Neural cell (in vitro differentiated cells): ENCODE results near the gene MAP4K4. TPM values are rescaled to one million over a fixed set of nuclear protein-coding genes. Genes with fewer than 3 reads are reported as not detected.

Source experiments
- H2AFZ ChIP-seq: fragments of 200-600, 300-800 bp; sonication (generic), shearing (Covaris generic); 2 replicates; pipeline ENCODE4 v1.6.0; 2014; ENCODE audit warnings: low read depth, mild to moderate bottlenecking, antibody characterized with exemption, low read length, moderate library complexity
- H3F3A ChIP-seq: fragments of 200-600 bp; shearing (Covaris generic); 2 replicates; pipeline ENCODE4 v1.6.1; 2016; ENCODE audit warnings: mild to moderate bottlenecking, moderate library complexity, mixed read lengths, antibody characterized with exemption, low read length; ENCODE audit not compliant: insufficient read depth, poor library complexity, severe bottlenecking
- H3K27ac ChIP-seq: fragments of 200-600, 300-800 bp; sonication (generic), shearing (Covaris generic); 2 replicates; pipeline ENCODE4 v1.5.1; 2014; ENCODE audit warnings: mild to moderate bottlenecking, low read length, moderate library complexity
- H3K27me3 ChIP-seq: fragments of 300-800, 200-600 bp; sonication (generic), shearing (Covaris generic); 2 replicates; pipeline ENCODE4 v1.6.0; 2014; ENCODE audit warnings: mild to moderate bottlenecking, low read depth, low read length, moderate library complexity; ENCODE audit not compliant: insufficient read depth
- H3K36me3 ChIP-seq: fragments of 300-800, 200-600 bp; sonication (generic), shearing (Covaris generic); 2 replicates; pipeline ENCODE4 v1.5.1; 2014; ENCODE audit warnings: mild to moderate bottlenecking, antibody characterized with exemption, low read length, moderate library complexity; ENCODE audit not compliant: insufficient read depth
- H3K4me2 ChIP-seq: fragments of 300-800, 200-600 bp; sonication (generic), shearing (Covaris generic); 2 replicates; pipeline ENCODE4 v1.6.0; 2014; ENCODE audit warnings: mild to moderate bottlenecking, low read length
- H3K4me3 ChIP-seq: fragments of 300-800, 200-600 bp; sonication (generic), shearing (Covaris generic); 2 replicates; pipeline ENCODE4 v1.5.1; 2014; ENCODE audit warnings: mild to moderate bottlenecking, low read length, moderate library complexity
- H3K79me2 ChIP-seq: fragments of 200-600 bp; shearing (Covaris generic); replicated peaks from 2 replicates; pipeline ENCODE4 v1.6.0; 2014; ENCODE audit warnings: mild to moderate bottlenecking, low read length, moderate library complexity; ENCODE audit not compliant: insufficient read depth
- H3K9ac ChIP-seq: fragments of 300-800, 200-600 bp; sonication (generic), shearing (Covaris generic); 2 replicates; pipeline ENCODE4 v1.6.1; 2016; ENCODE audit warnings: mild to moderate bottlenecking, low read length, mixed read lengths
- H3K9me2 ChIP-seq: fragments of 200-600 bp; shearing (Covaris generic); 2 replicates; pipeline ENCODE4 v1.6.1; 2016; ENCODE audit warnings: mild to moderate bottlenecking, low read length, mixed read lengths; ENCODE audit not compliant: insufficient read depth
- H3K9me3 ChIP-seq: fragments of 200-600, 300-800 bp; sonication (generic), shearing (Covaris generic); 2 replicates; pipeline ENCODE4 v1.6.1; 2016; ENCODE audit warnings: mild to moderate bottlenecking, mixed run types, low read length, moderate library complexity, mixed read lengths
- H4K20me1 ChIP-seq: fragments of 200-600 bp; shearing (Covaris generic); 2 replicates; pipeline ENCODE4 v1.6.1; 2016; ENCODE audit warnings: mild to moderate bottlenecking, mixed run types; ENCODE audit not compliant: insufficient read depth
- EP300 ChIP-seq: fragments of 450-650 bp; conservative IDR thresholded peaks from 2 replicates; pipeline ENCODE4 v1.6.1; 2014; ENCODE audit warnings: antibody characterized with exemption, mild to moderate bottlenecking, moderate library complexity; ENCODE audit not compliant: poor library complexity, severe bottlenecking
- EZH2 ChIP-seq: fragments of 200-600, 300-800 bp; shearing (Covaris generic), sonication (generic); IDR thresholded peaks from 2 replicates; pipeline ENCODE4 v1.6.1; 2014; ENCODE audit warnings: antibody characterized with exemption, low read length, borderline replicate concordance, mild to moderate bottlenecking; ENCODE audit not compliant: insufficient read depth, poor library complexity, severe bottlenecking
- MXI1 ChIP-seq: fragments of 450-650 bp; conservative IDR thresholded peaks from 2 replicates; pipeline ENCODE4 v1.6.1; 2014; ENCODE audit warnings: antibody characterized with exemption, mild to moderate bottlenecking; ENCODE audit not compliant: poor library complexity, severe bottlenecking
- POLR2AphosphoS5 ChIP-seq: IDR thresholded peaks from 2 replicates; pipeline ENCODE4 v1.6.1; 2012
- RAD21 ChIP-seq: fragments of 450-650 bp; conservative IDR thresholded peaks from 2 replicates; pipeline ENCODE4 v1.6.1; 2014; ENCODE audit warnings: antibody characterized with exemption, mild to moderate bottlenecking, moderate library complexity
- SMC3 ChIP-seq: fragments of 450-650 bp; conservative IDR thresholded peaks from 2 replicates; pipeline ENCODE4 v1.6.1; 2014; ENCODE audit warnings: antibody characterized with exemption, mild to moderate bottlenecking, moderate library complexity; ENCODE audit not compliant: poor library complexity
- TAF1 ChIP-seq: IDR thresholded peaks from 2 replicates; pipeline ENCODE4 v1.6.1; 2012; ENCODE audit warnings: low read depth
- polyA plus RNA-seq: library from polyadenylated mRNA; depleted of rRNA; stranded (reverse); fragments of >200 nt; gene quantifications from 2 replicates; pipeline ENCODE4 v1.2.3, GENCODE V29; 2014
- TF ChIP-seq, protein P1 (sequence below): IDR thresholded peaks from 2 replicates; pipeline ENCODE4 v1.6.1; 2012; ENCODE audit warnings: borderline replicate concordance
- TF ChIP-seq, protein P2 (sequence below): fragments of 450-650 bp; IDR thresholded peaks from 2 replicates; pipeline ENCODE4 v1.5.1; 2014; ENCODE audit warnings: antibody characterized with exemption, mild to moderate bottlenecking, moderate library complexity; ENCODE audit not compliant: poor library complexity, severe bottlenecking

The MAP4K4 gene
- polyA plus RNA-seq, 1 donor from 2014 or later, result 125 TPM

DNA sequence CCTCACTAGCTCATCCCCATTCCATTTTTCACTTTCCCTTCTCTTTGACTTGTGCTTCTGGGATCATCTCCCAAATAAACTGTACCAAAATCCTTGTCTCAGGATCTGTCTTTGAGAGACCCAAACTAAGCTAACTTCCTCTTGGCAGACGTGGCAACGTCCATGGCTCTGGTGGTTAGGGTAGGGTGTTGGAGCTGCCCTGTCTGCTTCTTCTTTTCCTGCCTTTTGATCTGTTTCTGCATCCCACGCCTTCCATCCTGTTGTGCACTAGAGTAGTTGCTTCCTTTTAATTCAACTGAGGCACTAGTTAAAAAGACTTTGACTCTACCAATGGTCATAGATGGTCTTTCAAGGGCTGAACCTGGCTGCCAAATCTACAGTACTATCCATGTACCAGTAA, 5.5 kb upstream of the MAP4K4 start:
- Histone ChIP-seq H3K9ac (no peak overlapping the region), H3K27me3 (no peaks in the 10 kb centered on the region), H2AFZ (no peak overlapping the region), H3K4me3 (no peak overlapping the region), H3K27ac (no peak overlapping the region), H3K36me3 (no peaks in the 10 kb centered on the region), H3K9me3 (no peaks in the 10 kb centered on the region), H3K9me2 (no peaks in the 10 kb centered on the region), H3F3A (no peaks in the 10 kb centered on the region), H3K79me2 (no peaks in the 10 kb centered on the region), H4K20me1 (no peaks in the 10 kb centered on the region), H3K4me2 (no peak overlapping the region)
- TF ChIP-seq POLR2AphosphoS5, result no peak
- no peak for TF ChIP-seq EZH2
- TF ChIP-seq TAF1, result no peak
- TF ChIP-seq, protein P1, sequence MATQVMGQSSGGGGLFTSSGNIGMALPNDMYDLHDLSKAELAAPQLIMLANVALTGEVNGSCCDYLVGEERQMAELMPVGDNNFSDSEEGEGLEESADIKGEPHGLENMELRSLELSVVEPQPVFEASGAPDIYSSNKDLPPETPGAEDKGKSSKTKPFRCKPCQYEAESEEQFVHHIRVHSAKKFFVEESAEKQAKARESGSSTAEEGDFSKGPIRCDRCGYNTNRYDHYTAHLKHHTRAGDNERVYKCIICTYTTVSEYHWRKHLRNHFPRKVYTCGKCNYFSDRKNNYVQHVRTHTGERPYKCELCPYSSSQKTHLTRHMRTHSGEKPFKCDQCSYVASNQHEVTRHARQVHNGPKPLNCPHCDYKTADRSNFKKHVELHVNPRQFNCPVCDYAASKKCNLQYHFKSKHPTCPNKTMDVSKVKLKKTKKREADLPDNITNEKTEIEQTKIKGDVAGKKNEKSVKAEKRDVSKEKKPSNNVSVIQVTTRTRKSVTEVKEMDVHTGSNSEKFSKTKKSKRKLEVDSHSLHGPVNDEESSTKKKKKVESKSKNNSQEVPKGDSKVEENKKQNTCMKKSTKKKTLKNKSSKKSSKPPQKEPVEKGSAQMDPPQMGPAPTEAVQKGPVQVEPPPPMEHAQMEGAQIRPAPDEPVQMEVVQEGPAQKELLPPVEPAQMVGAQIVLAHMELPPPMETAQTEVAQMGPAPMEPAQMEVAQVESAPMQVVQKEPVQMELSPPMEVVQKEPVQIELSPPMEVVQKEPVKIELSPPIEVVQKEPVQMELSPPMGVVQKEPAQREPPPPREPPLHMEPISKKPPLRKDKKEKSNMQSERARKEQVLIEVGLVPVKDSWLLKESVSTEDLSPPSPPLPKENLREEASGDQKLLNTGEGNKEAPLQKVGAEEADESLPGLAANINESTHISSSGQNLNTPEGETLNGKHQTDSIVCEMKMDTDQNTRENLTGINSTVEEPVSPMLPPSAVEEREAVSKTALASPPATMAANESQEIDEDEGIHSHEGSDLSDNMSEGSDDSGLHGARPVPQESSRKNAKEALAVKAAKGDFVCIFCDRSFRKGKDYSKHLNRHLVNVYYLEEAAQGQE, result no peak
- TF ChIP-seq, protein P2, sequence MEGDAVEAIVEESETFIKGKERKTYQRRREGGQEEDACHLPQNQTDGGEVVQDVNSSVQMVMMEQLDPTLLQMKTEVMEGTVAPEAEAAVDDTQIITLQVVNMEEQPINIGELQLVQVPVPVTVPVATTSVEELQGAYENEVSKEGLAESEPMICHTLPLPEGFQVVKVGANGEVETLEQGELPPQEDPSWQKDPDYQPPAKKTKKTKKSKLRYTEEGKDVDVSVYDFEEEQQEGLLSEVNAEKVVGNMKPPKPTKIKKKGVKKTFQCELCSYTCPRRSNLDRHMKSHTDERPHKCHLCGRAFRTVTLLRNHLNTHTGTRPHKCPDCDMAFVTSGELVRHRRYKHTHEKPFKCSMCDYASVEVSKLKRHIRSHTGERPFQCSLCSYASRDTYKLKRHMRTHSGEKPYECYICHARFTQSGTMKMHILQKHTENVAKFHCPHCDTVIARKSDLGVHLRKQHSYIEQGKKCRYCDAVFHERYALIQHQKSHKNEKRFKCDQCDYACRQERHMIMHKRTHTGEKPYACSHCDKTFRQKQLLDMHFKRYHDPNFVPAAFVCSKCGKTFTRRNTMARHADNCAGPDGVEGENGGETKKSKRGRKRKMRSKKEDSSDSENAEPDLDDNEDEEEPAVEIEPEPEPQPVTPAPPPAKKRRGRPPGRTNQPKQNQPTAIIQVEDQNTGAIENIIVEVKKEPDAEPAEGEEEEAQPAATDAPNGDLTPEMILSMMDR, result no peak

DNA sequence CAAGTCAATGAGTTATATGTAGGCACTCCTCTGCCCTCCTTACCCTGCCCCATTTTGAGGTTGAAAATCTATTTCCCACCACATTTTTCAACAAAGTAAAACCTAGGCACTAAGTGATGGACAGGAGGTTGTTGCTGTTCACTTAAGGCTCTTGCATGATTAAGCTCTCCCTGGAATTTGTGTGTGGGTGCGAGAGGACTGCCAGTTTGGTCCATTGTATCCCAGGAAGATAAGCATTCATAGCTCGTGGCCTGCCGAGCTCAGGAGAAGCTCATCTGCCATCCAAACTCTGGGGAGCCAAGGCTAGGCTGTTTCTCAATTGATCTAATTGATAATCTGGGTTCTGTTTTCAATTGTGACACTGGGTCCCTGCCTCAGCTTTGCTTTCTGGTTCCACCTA, 4.7 kb upstream of the MAP4K4 start:
- H3K9me2 ChIP-seq, result no peaks in the 10 kb centered on the region
- H3K36me3 ChIP-seq, result no peaks in the 10 kb centered on the region
- no peaks in the 10 kb centered on the region for H3K27me3 ChIP-seq
- no peak for TF ChIP-seq EP300
- TF ChIP-seq POLR2AphosphoS5, result no peak
- TF ChIP-seq, protein P1, result no peak
- TF ChIP-seq SMC3, result no peak
- no peak for TF ChIP-seq MXI1
- TF ChIP-seq, protein P2, result no peak
- TF ChIP-seq EZH2, result no peak
- TF ChIP-seq TAF1, result no peak
- no peak for TF ChIP-seq RAD21
- H3F3A ChIP-seq, result no peaks in the 10 kb centered on the region
- H4K20me1 ChIP-seq, result no peaks in the 10 kb centered on the region
- no peak overlapping the region for H3K4me2 ChIP-seq
- H3K9me3 ChIP-seq, result no peaks in the 10 kb centered on the region
- H3K27ac ChIP-seq, result no peak overlapping the region
- no peak overlapping the region for H3K9ac ChIP-seq
- no peak overlapping the region for H2AFZ ChIP-seq
- H3K79me2 ChIP-seq, result no peaks in the 10 kb centered on the region
- H3K4me3 ChIP-seq, result no peak overlapping the region
